CD4-positive, alpha-beta T cell treated with Interferon gamma for 1 hour (primary cell): ENCODE data around the gene STK4.
"Not testable (repeated sequence)": the region's sequence is repeated elsewhere in the genome, so short reads cannot be mapped to it uniquely, and the experiment has no call there.

Experiments used
- DNase-seq: peaks from one replicate; pipeline ENCODE4 v3.0.0-alpha.2; 2020

The STK4 gene

GRCh38 chr20:45058168-45058850 is 92.0 kb downstream of the STK4 start:
- no peak for DNase-seq

DNA sequence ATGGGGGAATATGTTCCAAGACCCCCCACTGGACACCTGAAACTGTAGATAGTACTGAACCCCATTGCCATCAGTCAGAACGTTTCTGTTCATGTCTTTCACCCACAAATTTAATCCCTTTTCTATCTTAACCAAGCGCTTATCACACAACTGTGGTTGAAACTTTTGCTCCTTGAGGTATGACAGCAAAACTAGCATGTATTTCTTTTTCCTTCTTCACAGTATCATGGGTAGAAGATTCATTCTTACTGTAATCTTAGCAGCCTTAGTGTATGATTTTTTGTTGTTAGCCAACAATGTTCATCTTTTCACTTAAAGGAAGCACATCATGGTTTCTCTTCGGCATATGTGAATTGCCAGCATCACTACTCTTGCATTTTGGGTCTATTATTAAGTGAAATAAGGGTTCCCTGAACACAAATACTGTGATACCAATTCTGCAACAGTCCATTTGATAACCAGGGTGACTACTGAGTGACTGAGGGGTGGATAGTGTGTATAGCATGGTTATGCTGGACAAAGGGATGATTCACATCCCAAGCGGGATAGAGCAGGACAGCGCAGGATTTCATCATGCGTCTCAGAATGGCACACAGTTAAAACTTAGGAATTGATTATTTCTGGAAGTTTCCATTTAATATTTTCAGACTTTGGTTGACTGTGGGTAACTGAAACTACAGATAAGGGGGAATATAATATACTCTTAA is 92.9 kb downstream of the STK4 start:
- no peak for DNase-seq

- no peak for DNase-seq
Observed at GRCh38 chr20:45060294-45060693, 94.0 kb downstream of the STK4 start.

DNA sequence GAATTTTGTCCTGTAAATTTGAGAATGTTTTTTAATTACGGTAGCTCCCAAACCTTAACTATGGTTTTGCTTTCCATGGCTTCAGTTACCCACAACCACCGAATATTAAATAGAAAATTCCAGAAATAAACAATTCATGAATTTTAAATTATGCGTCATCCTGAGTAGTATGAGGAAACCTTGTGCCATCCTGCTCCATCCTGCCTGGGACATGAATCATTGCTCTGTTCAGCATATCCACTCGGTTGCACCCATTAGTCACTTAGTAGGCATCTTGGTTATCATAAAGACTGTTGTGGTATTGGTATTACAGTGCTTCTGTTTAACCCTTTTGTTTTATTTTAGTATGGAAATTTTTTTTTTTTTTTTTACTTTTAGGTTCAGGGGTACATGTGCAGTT is 94.9 kb downstream of the STK4 start:
- no peak for DNase-seq

- DNase-seq: not testable (repeated sequence)
Observed at GRCh38 chr20:45063107-45063506, 96.8 kb downstream of the STK4 start.

- no peak for DNase-seq
Observed at GRCh38 chr20:45064812-45065211, 98.5 kb downstream of the STK4 start.

- no peak for DNase-seq
Observed at GRCh38 chr20:45066372-45066771, 100.1 kb downstream of the STK4 start.

DNA sequence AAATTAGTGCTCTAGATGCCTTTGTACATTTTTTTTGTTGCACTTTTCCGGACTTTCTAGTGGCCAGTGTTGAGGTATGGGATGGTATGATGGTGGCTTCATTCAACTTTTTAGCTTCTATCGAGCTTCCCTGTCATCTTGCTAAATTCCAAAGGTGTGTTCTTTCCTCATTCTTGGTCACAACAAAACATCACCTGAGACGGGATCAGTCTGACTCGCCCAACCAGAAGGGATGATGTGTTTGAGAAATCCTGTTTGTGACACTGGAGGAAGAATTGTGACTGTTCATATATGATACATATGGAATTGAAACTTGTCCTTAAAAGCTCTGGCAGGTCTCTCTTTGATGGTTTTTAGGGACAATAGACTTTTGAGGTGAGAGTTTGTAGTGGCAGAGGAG is 100.8 kb downstream of the STK4 start:
- no peak for DNase-seq

- no peak for DNase-seq
Observed at GRCh38 chr20:45067558-45067957, 101.2 kb downstream of the STK4 start.

- no peak for DNase-seq
Observed at GRCh38 chr20:45069261-45069660, 102.9 kb downstream of the STK4 start.

DNA sequence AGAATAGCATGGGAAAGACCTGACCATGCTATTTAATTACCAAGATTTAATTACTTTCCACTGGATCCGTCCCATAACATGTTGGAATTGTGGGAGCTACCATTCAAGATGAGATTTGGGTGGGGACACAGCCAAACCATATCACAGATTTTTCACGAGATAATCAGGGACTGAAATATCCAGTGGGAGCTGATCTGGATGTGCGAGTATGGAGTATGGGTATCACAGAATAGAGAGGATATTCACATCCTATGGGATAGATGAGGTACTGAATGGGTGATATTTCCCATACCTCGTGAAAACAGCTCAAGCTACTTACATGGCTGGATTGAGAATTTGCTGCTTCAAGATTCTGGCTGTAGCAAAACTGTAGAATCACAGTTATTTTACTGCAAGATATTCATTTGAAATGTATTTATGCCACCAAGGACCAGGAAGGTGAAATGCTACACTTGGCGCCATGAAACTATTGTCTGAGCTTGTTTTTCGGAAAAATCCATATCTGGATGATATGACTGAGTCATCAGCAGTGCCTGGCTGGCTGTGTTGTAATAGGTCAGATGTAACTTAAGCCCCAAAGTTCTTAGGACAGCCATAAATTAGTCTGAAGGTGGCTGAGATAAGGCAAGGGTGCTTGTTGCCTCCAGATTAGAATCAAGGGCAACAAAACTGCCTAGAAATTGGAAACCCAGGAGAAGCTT is 104.8 kb downstream of the STK4 start:
- no peak for DNase-seq

- no peak for DNase-seq
Observed at GRCh38 chr20:45072066-45072465, 105.8 kb downstream of the STK4 start.

GRCh38 chr20:45073221-45073620 is 106.9 kb downstream of the STK4 start:
- DNase-seq: no peak

DNA sequence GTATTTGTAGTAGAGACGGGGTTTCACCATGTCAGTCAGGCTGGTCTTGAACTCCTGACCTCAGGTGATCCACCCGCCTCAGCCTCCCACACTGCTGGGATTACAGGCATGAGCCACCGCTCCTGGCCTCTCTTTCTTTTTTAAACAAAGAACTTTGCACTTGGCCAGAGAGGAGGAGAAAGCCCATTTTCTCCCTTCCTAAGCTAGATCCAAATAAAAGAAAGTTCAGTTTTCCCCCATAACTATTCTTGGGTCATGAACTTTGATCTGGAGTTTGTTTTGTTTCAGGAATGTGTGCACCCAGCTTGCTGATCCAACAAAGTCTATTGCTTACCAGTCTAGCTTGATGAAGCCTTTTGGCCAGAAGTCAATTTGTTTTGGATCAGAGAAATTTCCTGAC is 111.2 kb downstream of the STK4 start:
- DNase-seq: no peak

DNA sequence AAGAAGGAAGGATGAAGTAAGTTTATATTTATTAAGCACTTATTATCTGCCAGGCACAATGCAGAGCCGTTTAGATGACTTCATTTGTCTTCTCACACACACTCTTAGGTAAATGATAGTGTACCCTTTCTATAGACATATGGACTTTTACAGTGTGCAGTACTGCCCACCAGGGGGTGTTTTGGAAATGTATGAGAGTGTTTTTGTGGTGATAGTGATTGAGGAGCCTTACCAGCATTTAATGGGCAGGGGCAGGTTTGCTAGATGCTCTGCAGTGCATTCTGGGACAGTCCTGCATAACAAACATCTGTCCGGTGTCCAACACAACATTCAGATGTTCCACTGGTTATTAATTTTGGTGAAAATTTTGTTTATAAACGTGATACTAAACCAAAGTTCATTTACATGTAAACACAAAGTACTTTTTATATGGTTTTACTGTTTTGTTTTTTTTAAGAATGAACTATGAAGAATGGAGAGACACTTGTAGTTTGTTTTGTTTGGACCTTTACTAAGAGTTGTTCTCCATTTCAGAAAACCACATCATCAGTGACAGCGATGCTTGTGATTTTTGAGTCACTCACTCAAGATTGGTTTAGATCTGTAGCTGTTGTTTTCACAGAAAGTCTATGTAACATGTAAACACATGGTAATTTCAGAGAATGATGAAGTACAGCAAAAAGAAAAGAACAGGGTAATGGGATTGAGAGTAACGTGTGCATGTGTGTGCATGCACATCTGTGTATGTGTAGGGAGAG is 114.7 kb downstream of the STK4 start:
- DNase-seq: no peak

DNA sequence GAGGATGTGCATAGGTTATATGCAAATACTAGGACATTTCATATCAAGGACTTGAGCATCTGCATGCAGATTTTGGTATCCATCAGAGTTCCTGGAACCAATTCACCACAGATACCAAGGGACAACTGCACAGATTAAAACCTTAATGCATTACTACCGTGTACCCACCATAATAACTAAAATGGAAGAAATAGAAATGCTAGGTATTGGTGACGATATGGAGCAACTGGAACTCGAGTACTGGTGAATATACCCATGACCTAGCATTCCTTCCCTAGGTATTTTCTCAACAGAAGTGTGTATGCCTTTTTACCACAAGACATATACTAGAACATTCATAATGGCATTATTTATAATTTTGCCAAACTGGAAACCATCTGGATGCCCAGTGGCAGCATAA is 116.2 kb downstream of the STK4 start:
- DNase-seq: no peak

- no peak for DNase-seq
Observed at GRCh38 chr20:45083127-45083526, 116.8 kb downstream of the STK4 start.

- DNase-seq: no peak
Observed at GRCh38 chr20:45085289-45085688, 119.0 kb downstream of the STK4 start.

GRCh38 chr20:45085867-45086266 is 119.6 kb downstream of the STK4 start:
- DNase-seq: no peak

- DNase-seq: no peak
Observed at GRCh38 chr20:45087097-45087790, 120.9 kb downstream of the STK4 start.

GRCh38 chr20:45087814-45088213 is 121.5 kb downstream of the STK4 start:
- no peak for DNase-seq

GRCh38 chr20:45088247-45088646 is 121.9 kb downstream of the STK4 start:
- DNase-seq: no peak

GRCh38 chr20:45090481-45090880 is 124.2 kb downstream of the STK4 start:
- no peak for DNase-seq
